H1 (cell line): ENCODE measurements around the gene SPATA6L. TPM values are rescaled to one million over a fixed set of nuclear protein-coding genes. Genes with fewer than 3 reads are reported as not detected.

Experiments
- HDAC2 ChIP-seq, 2 experiments: fragments of 300-600 bp in 1 of 2; sonication (generic) in 1 of 2; IDR thresholded peaks; 2 replicates each; pipeline ENCODE4 v1.6.1; 2011 to 2012; ENCODE audit warnings: low read depth in 2 of 2, low read length in 2 of 2, mild to moderate bottlenecking in 2 of 2, moderate library complexity in 2 of 2, borderline replicate concordance in 1 of 2, inconsistent platforms in 1 of 2
- NANOG ChIP-seq: IDR thresholded peaks from 2 replicates; pipeline ENCODE4 v1.6.1; 2011; ENCODE audit warnings: low read length, low read depth, mild to moderate bottlenecking, inconsistent platforms; ENCODE audit not compliant: insufficient read depth, poor library complexity, severe bottlenecking
- POU5F1 ChIP-seq: IDR thresholded peaks from 2 replicates; pipeline ENCODE4 v1.6.1; 2011; ENCODE audit warnings: low read depth, mild to moderate bottlenecking, low read length, moderate library complexity
- RBBP5 ChIP-seq: IDR thresholded peaks from 2 replicates; pipeline ENCODE4 v1.7.1; 2012; ENCODE audit warnings: low read depth, mild to moderate bottlenecking, inconsistent platforms, low read length, moderate library complexity, borderline replicate concordance
- SAP30 ChIP-seq: fragments of 300-600 bp; sonication (generic); IDR thresholded peaks from 2 replicates; pipeline ENCODE4 v1.7.1; 2012; ENCODE audit warnings: low read length, moderate library complexity, mild to moderate bottlenecking, inconsistent platforms; ENCODE audit not compliant: insufficient read depth, insufficient replicate concordance
- SIX5 ChIP-seq: IDR thresholded peaks from 2 replicates; pipeline ENCODE4 v1.6.1; 2011; ENCODE audit warnings: mild to moderate bottlenecking, low read depth, low read length
- SP1 ChIP-seq: IDR thresholded peaks from 2 replicates; pipeline ENCODE4 v1.6.1; 2011; ENCODE audit warnings: low read depth, low read length
- SP4 ChIP-seq: IDR thresholded peaks from 2 replicates; pipeline ENCODE4 v1.6.1; 2012; ENCODE audit warnings: low read length, inconsistent platforms
- SUZ12 ChIP-seq: fragments of 200-600 bp; sonication (generic); IDR thresholded peaks from 2 replicates; pipeline ENCODE4 v1.6.1; 2012; ENCODE audit warnings: mild to moderate bottlenecking, inconsistent platforms, low read length, moderate library complexity, mixed read lengths
- TAF1 ChIP-seq: IDR thresholded peaks from 2 replicates; pipeline ENCODE4 v1.6.1; 2011; ENCODE audit warnings: mild to moderate bottlenecking, low read depth, low read length
- polyA plus RNA-seq, 7 experiments: library from polyadenylated mRNA; depleted of rRNA in 3 of 7; stranded (reverse) in 5 of 7; unstranded in 2 of 7; fragments of >200 nt in 5 of 7; fragments of 200-250 nt in 2 of 7; gene quantifications; 1 replicate in 5 of 7; 2 replicates in 1 of 7; 4 replicates in 1 of 7; pipeline versions ENCODE4 v1.2.1 to v1.2.3, GENCODE V29; 2011 to 2013; ENCODE audit warnings: missing spikeins in 2 of 7, mixed read lengths in 2 of 7
- total RNA-seq: library from RNA; stranded (reverse); fragmentation: NEBNext Ultra II Directional; extraction: Animal tissue kit (Norgen Biotek cat#: 25700); gene quantifications from 2 replicates; pipeline ENCODE4 v1.2.1, GENCODE V29; 2021
- TF ChIP-seq, protein P1 (sequence below): fragments of 300-600 bp; sonication (generic); IDR thresholded peaks from 2 replicates; pipeline ENCODE4 v1.7.1; 2012; ENCODE audit warnings: low read length, moderate library complexity, mild to moderate bottlenecking, inconsistent platforms; ENCODE audit not compliant: insufficient replicate concordance
- TF ChIP-seq, protein P2 (sequence below): IDR thresholded peaks from 2 replicates; pipeline ENCODE4 v1.6.1; 2012; ENCODE audit warnings: inconsistent platforms

Gene SPATA6L
- total and polyA plus RNA-seq, 2 of the 8 experiments (the other 6 are each of a cell fraction or from before 2014, with no cell fraction given), result 0.57 to 1.1 TPM

DNA sequence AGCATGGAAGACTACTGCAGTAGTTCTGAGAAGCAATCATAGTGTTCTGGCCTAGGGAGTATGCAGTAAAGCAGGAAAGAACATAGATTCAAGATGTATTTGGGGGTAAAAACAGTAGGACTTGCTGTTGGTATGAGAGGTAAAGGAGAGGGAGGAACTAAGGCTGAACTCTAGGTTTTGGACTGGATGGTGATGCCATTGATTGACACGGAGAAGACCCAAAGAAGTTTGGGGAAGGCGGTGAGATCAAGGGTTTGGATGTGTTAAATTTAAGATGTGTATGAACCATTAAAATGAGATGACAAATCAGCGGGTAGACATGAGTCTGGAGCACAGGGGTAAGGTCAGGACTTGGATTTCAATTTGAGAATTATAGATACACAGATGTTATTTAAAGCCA, 11.1 kb upstream of the SPATA6L start (continued):
- TF ChIP-seq, protein P1, sequence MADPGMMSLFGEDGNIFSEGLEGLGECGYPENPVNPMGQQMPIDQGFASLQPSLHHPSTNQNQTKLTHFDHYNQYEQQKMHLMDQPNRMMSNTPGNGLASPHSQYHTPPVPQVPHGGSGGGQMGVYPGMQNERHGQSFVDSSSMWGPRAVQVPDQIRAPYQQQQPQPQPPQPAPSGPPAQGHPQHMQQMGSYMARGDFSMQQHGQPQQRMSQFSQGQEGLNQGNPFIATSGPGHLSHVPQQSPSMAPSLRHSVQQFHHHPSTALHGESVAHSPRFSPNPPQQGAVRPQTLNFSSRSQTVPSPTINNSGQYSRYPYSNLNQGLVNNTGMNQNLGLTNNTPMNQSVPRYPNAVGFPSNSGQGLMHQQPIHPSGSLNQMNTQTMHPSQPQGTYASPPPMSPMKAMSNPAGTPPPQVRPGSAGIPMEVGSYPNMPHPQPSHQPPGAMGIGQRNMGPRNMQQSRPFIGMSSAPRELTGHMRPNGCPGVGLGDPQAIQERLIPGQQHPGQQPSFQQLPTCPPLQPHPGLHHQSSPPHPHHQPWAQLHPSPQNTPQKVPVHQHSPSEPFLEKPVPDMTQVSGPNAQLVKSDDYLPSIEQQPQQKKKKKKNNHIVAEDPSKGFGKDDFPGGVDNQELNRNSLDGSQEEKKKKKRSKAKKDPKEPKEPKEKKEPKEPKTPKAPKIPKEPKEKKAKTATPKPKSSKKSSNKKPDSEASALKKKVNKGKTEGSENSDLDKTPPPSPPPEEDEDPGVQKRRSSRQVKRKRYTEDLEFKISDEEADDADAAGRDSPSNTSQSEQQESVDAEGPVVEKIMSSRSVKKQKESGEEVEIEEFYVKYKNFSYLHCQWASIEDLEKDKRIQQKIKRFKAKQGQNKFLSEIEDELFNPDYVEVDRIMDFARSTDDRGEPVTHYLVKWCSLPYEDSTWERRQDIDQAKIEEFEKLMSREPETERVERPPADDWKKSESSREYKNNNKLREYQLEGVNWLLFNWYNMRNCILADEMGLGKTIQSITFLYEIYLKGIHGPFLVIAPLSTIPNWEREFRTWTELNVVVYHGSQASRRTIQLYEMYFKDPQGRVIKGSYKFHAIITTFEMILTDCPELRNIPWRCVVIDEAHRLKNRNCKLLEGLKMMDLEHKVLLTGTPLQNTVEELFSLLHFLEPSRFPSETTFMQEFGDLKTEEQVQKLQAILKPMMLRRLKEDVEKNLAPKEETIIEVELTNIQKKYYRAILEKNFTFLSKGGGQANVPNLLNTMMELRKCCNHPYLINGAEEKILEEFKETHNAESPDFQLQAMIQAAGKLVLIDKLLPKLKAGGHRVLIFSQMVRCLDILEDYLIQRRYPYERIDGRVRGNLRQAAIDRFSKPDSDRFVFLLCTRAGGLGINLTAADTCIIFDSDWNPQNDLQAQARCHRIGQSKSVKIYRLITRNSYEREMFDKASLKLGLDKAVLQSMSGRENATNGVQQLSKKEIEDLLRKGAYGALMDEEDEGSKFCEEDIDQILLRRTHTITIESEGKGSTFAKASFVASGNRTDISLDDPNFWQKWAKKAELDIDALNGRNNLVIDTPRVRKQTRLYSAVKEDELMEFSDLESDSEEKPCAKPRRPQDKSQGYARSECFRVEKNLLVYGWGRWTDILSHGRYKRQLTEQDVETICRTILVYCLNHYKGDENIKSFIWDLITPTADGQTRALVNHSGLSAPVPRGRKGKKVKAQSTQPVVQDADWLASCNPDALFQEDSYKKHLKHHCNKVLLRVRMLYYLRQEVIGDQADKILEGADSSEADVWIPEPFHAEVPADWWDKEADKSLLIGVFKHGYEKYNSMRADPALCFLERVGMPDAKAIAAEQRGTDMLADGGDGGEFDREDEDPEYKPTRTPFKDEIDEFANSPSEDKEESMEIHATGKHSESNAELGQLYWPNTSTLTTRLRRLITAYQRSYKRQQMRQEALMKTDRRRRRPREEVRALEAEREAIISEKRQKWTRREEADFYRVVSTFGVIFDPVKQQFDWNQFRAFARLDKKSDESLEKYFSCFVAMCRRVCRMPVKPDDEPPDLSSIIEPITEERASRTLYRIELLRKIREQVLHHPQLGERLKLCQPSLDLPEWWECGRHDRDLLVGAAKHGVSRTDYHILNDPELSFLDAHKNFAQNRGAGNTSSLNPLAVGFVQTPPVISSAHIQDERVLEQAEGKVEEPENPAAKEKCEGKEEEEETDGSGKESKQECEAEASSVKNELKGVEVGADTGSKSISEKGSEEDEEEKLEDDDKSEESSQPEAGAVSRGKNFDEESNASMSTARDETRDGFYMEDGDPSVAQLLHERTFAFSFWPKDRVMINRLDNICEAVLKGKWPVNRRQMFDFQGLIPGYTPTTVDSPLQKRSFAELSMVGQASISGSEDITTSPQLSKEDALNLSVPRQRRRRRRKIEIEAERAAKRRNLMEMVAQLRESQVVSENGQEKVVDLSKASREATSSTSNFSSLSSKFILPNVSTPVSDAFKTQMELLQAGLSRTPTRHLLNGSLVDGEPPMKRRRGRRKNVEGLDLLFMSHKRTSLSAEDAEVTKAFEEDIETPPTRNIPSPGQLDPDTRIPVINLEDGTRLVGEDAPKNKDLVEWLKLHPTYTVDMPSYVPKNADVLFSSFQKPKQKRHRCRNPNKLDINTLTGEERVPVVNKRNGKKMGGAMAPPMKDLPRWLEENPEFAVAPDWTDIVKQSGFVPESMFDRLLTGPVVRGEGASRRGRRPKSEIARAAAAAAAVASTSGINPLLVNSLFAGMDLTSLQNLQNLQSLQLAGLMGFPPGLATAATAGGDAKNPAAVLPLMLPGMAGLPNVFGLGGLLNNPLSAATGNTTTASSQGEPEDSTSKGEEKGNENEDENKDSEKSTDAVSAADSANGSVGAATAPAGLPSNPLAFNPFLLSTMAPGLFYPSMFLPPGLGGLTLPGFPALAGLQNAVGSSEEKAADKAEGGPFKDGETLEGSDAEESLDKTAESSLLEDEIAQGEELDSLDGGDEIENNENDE, result no peak
- TF ChIP-seq NANOG, result no peak
- TF ChIP-seq TAF1, result no peak
- no peak for TF ChIP-seq POU5F1
- TF ChIP-seq SUZ12, result no peak
- no peak for TF ChIP-seq RBBP5
- TF ChIP-seq, protein P2, sequence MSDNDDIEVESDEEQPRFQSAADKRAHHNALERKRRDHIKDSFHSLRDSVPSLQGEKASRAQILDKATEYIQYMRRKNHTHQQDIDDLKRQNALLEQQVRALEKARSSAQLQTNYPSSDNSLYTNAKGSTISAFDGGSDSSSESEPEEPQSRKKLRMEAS, result no peak
- no peak for TF ChIP-seq SP1
- no peak for TF ChIP-seq HDAC2 (IDR thresholded peaks at IDR 0.05; ENCODE audit: borderline replicate concordance in 1 of 2, low read depth in 2 of 2, low read length in 2 of 2)
- TF ChIP-seq SAP30, result no peak
- no peak for TF ChIP-seq SIX5
- no peak for TF ChIP-seq SP4
